Measurements from ENCODE around the gene GABRD. TPM values are rescaled to one million over a fixed set of nuclear protein-coding genes. Genes with fewer than 3 reads are reported as not detected.

GABRD gene
- total and polyA plus RNA-seq, 2 experiments from 2014 or later, result 2.1 to 5.1 TPM

DNA sequence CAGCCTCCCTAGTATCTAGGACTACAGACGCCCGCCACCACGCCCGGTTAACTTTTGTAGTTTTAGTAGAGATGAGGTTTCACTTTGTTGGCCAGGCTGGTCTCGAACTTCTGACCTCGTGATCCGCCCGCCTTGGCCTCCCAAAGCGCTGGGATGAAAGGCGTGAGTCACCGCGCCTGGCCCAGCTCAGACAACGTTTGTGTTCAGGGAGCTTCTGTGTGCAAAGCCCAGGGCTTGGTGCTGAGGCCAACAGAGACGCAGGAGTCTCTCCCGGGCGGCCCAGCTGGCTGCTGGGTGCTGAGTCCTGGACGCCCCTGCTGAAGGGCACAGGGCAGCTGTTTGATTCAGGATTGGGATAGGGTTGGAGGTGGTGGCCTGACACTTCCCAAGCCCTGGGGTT lies 34.1 kb downstream of the GABRD start:
- no peak overlapping the region for H3K4me2 ChIP-seq
- H3K4me3 ChIP-seq, result no peak overlapping the region
- ATAC-seq (no peak), DNase-seq (ENCODE audit: low spot score) (no peak)
- Mint-ChIP-seq H3K9me3 (no peaks in the 10 kb centered on the region; the same call in 2 of the 3 replicates), H3K27ac (no peak overlapping the region), H3K36me3 (ENCODE audit: low read depth) (peaks cover 18% of the 10 kb centered on the region), H3K4me3 (no peak overlapping the region), H3K4me1 (peaks cover 14% of the 10 kb centered on the region), H3K27me3 (ENCODE audit: insufficient read depth, low read depth, poor library complexity) (peaks cover 13% of the 10 kb centered on the region)
- TF ChIP-seq STAT1 (IDR thresholded peaks at IDR 0.05; ENCODE audit: unreplicated experiment) (no peak), CREB1 (CRISPR knock-in tag; IDR thresholded peaks at IDR 0.05; ENCODE audit: low read depth) (no peak), JUNB (IDR thresholded peaks at IDR 0.05; ENCODE audit: unreplicated experiment) (no peak), NANOG (IDR thresholded peaks at IDR 0.05; ENCODE audit: borderline replicate concordance) (no peak), EZH2phosphoT487 (IDR thresholded peaks at IDR 0.05; ENCODE audit: unreplicated experiment) (no peak), POLR2AphosphoS5 (IDR thresholded peaks at IDR 0.05; ENCODE audit: low read depth) (no peak), ZNF331 (CRISPR knock-in tag; IDR thresholded peaks at IDR 0.05; ENCODE audit: low read depth) (no peak), EZH2 (IDR thresholded peaks at IDR 0.05; ENCODE audit: low read depth, unreplicated experiment) (no peak), ZNF114 (CRISPR knock-in tag; IDR thresholded peaks at IDR 0.05) (no peak)
- TF ChIP-seq, protein P1, sequence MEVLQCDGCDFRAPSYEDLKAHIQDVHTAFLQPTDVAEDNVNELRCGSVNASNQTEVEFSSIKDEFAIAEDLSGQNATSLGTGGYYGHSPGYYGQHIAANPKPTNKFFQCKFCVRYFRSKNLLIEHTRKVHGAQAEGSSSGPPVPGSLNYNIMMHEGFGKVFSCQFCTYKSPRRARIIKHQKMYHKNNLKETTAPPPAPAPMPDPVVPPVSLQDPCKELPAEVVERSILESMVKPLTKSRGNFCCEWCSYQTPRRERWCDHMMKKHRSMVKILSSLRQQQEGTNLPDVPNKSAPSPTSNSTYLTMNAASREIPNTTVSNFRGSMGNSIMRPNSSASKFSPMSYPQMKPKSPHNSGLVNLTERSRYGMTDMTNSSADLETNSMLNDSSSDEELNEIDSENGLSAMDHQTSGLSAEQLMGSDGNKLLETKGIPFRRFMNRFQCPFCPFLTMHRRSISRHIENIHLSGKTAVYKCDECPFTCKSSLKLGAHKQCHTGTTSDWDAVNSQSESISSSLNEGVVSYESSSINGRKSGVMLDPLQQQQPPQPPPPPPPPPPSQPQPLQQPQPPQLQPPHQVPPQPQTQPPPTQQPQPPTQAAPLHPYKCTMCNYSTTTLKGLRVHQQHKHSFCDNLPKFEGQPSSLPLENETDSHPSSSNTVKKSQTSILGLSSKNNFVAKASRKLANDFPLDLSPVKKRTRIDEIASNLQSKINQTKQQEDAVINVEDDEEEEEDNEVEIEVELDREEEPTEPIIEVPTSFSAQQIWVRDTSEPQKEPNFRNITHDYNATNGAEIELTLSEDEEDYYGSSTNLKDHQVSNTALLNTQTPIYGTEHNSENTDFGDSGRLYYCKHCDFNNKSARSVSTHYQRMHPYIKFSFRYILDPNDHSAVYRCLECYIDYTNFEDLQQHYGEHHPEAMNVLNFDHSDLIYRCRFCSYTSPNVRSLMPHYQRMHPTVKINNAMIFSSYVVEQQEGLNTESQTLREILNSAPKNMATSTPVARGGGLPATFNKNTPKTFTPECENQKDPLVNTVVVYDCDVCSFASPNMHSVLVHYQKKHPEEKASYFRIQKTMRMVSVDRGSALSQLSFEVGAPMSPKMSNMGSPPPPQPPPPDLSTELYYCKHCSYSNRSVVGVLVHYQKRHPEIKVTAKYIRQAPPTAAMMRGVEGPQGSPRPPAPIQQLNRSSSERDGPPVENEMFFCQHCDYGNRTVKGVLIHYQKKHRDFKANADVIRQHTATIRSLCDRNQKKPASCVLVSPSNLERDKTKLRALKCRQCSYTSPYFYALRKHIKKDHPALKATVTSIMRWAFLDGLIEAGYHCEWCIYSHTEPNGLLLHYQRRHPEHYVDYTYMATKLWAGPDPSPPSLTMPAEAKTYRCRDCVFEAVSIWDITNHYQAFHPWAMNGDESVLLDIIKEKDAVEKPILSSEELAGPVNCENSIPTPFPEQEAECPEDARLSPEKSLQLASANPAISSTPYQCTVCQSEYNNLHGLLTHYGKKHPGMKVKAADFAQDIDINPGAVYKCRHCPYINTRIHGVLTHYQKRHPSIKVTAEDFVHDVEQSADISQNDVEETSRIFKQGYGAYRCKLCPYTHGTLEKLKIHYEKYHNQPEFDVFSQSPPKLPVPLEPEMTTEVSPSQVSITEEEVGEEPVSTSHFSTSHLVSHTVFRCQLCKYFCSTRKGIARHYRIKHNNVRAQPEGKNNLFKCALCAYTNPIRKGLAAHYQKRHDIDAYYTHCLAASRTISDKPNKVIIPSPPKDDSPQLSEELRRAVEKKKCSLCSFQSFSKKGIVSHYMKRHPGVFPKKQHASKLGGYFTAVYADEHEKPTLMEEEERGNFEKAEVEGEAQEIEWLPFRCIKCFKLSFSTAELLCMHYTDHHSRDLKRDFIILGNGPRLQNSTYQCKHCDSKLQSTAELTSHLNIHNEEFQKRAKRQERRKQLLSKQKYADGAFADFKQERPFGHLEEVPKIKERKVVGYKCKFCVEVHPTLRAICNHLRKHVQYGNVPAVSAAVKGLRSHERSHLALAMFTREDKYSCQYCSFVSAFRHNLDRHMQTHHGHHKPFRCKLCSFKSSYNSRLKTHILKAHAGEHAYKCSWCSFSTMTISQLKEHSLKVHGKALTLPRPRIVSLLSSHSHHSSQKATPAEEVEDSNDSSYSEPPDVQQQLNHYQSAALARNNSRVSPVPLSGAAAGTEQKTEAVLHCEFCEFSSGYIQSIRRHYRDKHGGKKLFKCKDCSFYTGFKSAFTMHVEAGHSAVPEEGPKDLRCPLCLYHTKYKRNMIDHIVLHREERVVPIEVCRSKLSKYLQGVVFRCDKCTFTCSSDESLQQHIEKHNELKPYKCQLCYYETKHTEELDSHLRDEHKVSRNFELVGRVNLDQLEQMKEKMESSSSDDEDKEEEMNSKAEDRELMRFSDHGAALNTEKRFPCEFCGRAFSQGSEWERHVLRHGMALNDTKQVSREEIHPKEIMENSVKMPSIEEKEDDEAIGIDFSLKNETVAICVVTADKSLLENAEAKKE (CRISPR knock-in tag; IDR thresholded peaks at IDR 0.05), result no peak
- TF ChIP-seq, protein P2, sequence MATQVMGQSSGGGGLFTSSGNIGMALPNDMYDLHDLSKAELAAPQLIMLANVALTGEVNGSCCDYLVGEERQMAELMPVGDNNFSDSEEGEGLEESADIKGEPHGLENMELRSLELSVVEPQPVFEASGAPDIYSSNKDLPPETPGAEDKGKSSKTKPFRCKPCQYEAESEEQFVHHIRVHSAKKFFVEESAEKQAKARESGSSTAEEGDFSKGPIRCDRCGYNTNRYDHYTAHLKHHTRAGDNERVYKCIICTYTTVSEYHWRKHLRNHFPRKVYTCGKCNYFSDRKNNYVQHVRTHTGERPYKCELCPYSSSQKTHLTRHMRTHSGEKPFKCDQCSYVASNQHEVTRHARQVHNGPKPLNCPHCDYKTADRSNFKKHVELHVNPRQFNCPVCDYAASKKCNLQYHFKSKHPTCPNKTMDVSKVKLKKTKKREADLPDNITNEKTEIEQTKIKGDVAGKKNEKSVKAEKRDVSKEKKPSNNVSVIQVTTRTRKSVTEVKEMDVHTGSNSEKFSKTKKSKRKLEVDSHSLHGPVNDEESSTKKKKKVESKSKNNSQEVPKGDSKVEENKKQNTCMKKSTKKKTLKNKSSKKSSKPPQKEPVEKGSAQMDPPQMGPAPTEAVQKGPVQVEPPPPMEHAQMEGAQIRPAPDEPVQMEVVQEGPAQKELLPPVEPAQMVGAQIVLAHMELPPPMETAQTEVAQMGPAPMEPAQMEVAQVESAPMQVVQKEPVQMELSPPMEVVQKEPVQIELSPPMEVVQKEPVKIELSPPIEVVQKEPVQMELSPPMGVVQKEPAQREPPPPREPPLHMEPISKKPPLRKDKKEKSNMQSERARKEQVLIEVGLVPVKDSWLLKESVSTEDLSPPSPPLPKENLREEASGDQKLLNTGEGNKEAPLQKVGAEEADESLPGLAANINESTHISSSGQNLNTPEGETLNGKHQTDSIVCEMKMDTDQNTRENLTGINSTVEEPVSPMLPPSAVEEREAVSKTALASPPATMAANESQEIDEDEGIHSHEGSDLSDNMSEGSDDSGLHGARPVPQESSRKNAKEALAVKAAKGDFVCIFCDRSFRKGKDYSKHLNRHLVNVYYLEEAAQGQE (IDR thresholded peaks at IDR 0.05; ENCODE audit: unreplicated experiment), result no peak
- TF ChIP-seq, protein P3, sequence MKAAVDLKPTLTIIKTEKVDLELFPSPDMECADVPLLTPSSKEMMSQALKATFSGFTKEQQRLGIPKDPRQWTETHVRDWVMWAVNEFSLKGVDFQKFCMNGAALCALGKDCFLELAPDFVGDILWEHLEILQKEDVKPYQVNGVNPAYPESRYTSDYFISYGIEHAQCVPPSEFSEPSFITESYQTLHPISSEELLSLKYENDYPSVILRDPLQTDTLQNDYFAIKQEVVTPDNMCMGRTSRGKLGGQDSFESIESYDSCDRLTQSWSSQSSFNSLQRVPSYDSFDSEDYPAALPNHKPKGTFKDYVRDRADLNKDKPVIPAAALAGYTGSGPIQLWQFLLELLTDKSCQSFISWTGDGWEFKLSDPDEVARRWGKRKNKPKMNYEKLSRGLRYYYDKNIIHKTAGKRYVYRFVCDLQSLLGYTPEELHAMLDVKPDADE (IDR thresholded peaks at IDR 0.05), result no peak
- TF ChIP-seq, protein P4, sequence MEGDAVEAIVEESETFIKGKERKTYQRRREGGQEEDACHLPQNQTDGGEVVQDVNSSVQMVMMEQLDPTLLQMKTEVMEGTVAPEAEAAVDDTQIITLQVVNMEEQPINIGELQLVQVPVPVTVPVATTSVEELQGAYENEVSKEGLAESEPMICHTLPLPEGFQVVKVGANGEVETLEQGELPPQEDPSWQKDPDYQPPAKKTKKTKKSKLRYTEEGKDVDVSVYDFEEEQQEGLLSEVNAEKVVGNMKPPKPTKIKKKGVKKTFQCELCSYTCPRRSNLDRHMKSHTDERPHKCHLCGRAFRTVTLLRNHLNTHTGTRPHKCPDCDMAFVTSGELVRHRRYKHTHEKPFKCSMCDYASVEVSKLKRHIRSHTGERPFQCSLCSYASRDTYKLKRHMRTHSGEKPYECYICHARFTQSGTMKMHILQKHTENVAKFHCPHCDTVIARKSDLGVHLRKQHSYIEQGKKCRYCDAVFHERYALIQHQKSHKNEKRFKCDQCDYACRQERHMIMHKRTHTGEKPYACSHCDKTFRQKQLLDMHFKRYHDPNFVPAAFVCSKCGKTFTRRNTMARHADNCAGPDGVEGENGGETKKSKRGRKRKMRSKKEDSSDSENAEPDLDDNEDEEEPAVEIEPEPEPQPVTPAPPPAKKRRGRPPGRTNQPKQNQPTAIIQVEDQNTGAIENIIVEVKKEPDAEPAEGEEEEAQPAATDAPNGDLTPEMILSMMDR (conservative IDR thresholded peaks at IDR 0.05; ENCODE audit: low read depth in 2 of 2), result no peak
- no peaks in the 10 kb centered on the region for H3K36me3 ChIP-seq (ENCODE audit: insufficient read depth)
- H4K20me1 ChIP-seq (replicated peaks; ENCODE audit: insufficient read depth), result peaks cover 25% of the 10 kb centered on the region
- peaks cover 13% of the 10 kb centered on the region for H3F3A ChIP-seq (replicated peaks; ENCODE audit: low read depth)
- no peak overlapping the region for H3K27ac ChIP-seq (ENCODE audit: low read depth)
- H3K27me3 ChIP-seq (ENCODE audit: insufficient read depth), result no peaks in the 10 kb centered on the region
- H3K9me2 ChIP-seq (ENCODE audit: insufficient read depth), result no peaks in the 10 kb centered on the region
- H3K79me2 ChIP-seq (replicated peaks; ENCODE audit: insufficient read depth), result peaks cover 40% of the 10 kb centered on the region
- peaks cover 10% of the 10 kb centered on the region; the same call in 1 of the 2 replicates for H3K4me1 ChIP-seq (ENCODE audit: insufficient read depth)
- H2AFZ ChIP-seq, result no peak overlapping the region
